Coronary artery (tissue), 2 donors: ENCODE data around the gene STK24.
A peak's percentile ranks its signal among the peaks of the same experiment; 100 is the strongest.

Experiments used
- DNase-seq: peaks from one replicate; pipeline ENCODE4 v3.0.0-alpha.2; 2017; ENCODE audit warnings: low spot score
- H3K27ac ChIP-seq, 2 donors: fragments of 200-600 bp; sonication (generic); one replicate each; pipeline ENCODE4 v1.5.1; 2016 to 2019
- H3K4me3 ChIP-seq: fragments of 200-600 bp; sonication (generic); 2 replicates; pipeline ENCODE4 v1.5.1; 2016; ENCODE audit warnings: mild to moderate bottlenecking, moderate library complexity
- TF ChIP-seq, protein P1 (sequence below): fragments of 200-600 bp; sonication (generic); IDR thresholded peaks from one replicate; pipeline ENCODE4 v1.5.1; 2019; ENCODE audit warnings: antibody characterized with exemption

The STK24 gene

DNA sequence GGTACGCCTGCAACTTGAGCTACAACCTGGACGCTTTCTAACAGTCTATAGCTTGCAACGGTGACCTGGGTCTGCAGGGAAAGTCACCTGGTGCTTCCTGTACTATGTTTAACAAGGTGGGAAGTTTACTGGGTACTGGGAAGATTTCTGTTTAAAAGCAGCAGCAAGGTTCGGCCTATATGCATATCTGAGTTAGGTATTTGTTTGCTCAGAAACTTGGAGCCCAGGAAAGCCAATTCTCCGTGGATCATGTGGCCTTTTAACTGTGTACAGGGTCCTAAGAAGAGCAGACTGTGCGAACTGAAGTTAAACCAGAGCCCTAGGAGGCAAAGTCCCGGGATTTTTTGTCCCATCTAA lies 103.1 kb downstream of the STK24 start:
- H3K4me3 ChIP-seq = no peak overlapping the region

GRCh38 chr13:98473135-98473787 lies 103.6 kb downstream of the STK24 start:
- DNase-seq = no peak
- TF ChIP-seq, protein P1, sequence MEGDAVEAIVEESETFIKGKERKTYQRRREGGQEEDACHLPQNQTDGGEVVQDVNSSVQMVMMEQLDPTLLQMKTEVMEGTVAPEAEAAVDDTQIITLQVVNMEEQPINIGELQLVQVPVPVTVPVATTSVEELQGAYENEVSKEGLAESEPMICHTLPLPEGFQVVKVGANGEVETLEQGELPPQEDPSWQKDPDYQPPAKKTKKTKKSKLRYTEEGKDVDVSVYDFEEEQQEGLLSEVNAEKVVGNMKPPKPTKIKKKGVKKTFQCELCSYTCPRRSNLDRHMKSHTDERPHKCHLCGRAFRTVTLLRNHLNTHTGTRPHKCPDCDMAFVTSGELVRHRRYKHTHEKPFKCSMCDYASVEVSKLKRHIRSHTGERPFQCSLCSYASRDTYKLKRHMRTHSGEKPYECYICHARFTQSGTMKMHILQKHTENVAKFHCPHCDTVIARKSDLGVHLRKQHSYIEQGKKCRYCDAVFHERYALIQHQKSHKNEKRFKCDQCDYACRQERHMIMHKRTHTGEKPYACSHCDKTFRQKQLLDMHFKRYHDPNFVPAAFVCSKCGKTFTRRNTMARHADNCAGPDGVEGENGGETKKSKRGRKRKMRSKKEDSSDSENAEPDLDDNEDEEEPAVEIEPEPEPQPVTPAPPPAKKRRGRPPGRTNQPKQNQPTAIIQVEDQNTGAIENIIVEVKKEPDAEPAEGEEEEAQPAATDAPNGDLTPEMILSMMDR = no peak
- H3K4me3 ChIP-seq = no peak overlapping the region
- H3K27ac ChIP-seq = no peak overlapping the region

More for the DNA sequence above, 103.1 kb downstream of the STK24 start:
- no peak overlapping the region for H3K27ac ChIP-seq
- TF ChIP-seq, protein P1 = no peak
- no peak for DNase-seq

GRCh38 chr13:98471934-98472333 lies 105.0 kb downstream of the STK24 start:
- no peak overlapping the region for H3K27ac ChIP-seq
- TF ChIP-seq, protein P1 = no peak
- no peak overlapping the region for H3K4me3 ChIP-seq
- no peak for DNase-seq

GRCh38 chr13:98470920-98471319 lies 106.0 kb downstream of the STK24 start:
- Histone ChIP-seq H3K4me3 (no peak overlapping the region), H3K27ac (no peak overlapping the region)
- TF ChIP-seq, protein P1 = no peak
- no peak for DNase-seq

GRCh38 chr13:98468929-98469328 lies 108.0 kb downstream of the STK24 start:
- TF ChIP-seq, protein P1 = no peak
- H3K27ac ChIP-seq = no peak overlapping the region
- DNase-seq = peak; percentile 47
- H3K4me3 ChIP-seq = no peak overlapping the region

- TF ChIP-seq, protein P1 = no peak
- no peak for DNase-seq
- H3K27ac ChIP-seq = no peak overlapping the region
- H3K4me3 ChIP-seq = no peak overlapping the region
Measured at GRCh38 chr13:98468361-98468760, 108.5 kb downstream of the STK24 start.

DNA sequence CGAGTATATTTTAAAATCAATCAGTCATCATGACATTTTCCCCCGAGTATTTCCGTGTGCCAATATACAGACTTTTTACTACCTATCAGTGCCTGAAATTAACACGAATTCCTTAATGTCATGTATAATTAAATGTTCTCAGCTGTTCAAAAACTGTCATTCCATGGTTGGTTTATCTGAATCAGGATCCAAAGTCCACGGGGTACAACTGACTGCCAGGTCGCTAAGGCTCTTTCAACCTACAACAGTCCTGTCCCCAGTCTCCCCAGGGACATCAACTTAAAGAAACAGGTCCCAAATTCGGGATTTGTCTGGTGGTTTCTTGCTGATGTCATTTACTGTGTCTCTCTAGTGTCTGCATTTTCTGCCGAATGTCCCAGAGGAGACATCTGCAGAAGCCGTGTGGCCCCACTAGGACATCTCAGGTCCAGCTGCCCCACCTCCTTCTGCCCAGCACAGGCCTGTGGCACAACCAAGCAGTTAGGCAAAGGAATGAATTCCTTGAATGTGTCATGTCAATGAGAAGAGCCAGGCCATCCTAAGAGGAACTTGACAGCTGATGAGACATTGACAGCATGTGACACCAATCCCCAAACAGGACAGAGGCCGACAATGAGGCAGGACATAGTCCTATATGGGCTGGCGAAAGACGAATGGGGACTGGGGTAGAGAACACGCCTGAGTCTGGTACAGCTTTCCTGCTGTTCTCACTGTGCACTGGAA lies 109.5 kb downstream of the STK24 start:
- DNase-seq = no peak
- TF ChIP-seq, protein P1 = no peak
- H3K27ac ChIP-seq = peak overlapping the region in 1 of 2 donors; percentile 15
- H3K4me3 ChIP-seq = no peak overlapping the region
